H1 (cell line): ENCODE results near the gene GNAL. TPM values are rescaled to one million over a fixed set of nuclear protein-coding genes. Genes with fewer than 3 reads are reported as not detected.

Experiments used
- CTBP2 ChIP-seq: IDR thresholded peaks from 2 replicates; pipeline ENCODE4 v1.7.0; 2011; ENCODE audit warnings: borderline replicate concordance, mild to moderate bottlenecking, moderate library complexity, mixed read lengths, low read length; ENCODE audit not compliant: insufficient read depth, insufficient read length
- CTCF ChIP-seq, 3 experiments: IDR thresholded peaks; 1 replicate in 2 of 3; 2 replicates in 1 of 3; pipeline versions ENCODE4 v1.5.1 to v1.6.1; 2011; ENCODE audit warnings: low read length in 3 of 3, mild to moderate bottlenecking in 3 of 3, inconsistent platforms in 2 of 3, low read depth in 1 of 3, moderate library complexity in 1 of 3; ENCODE audit not compliant: insufficient read depth in 1 of 3; ENCODE audit errors: control extremely low read depth in 1 of 3
- TAF1 ChIP-seq: IDR thresholded peaks from 2 replicates; pipeline ENCODE4 v1.6.1; 2011; ENCODE audit warnings: mild to moderate bottlenecking, low read depth, low read length
- YY1 ChIP-seq: IDR thresholded peaks from 2 replicates; pipeline ENCODE4 v1.6.1; 2011; ENCODE audit warnings: low read depth, mild to moderate bottlenecking, low read length
- polyA plus RNA-seq, 7 experiments: library from polyadenylated mRNA; depleted of rRNA in 3 of 7; stranded (reverse) in 5 of 7; unstranded in 2 of 7; fragments of >200 nt in 5 of 7; fragments of 200-250 nt in 2 of 7; gene quantifications; 1 replicate in 5 of 7; 2 replicates in 1 of 7; 4 replicates in 1 of 7; pipeline versions ENCODE4 v1.2.1 to v1.2.3, GENCODE V29; 2011 to 2013; ENCODE audit warnings: missing spikeins in 2 of 7, mixed read lengths in 2 of 7
- total RNA-seq: library from RNA; stranded (reverse); fragmentation: NEBNext Ultra II Directional; extraction: Animal tissue kit (Norgen Biotek cat#: 25700); gene quantifications from 2 replicates; pipeline ENCODE4 v1.2.1, GENCODE V29; 2021

GNAL gene
- total and polyA plus RNA-seq, 2 of the 8 experiments (the other 6 are each of a cell fraction or from before 2014, with no cell fraction given): 13.2 to 18.3 TPM

- no peak for TF ChIP-seq CTBP2
- no peak for TF ChIP-seq CTCF (IDR thresholded peaks at IDR 0.05; ENCODE audit: control extremely low read depth in 1 of 3, insufficient read depth in 1 of 3, low read depth in 1 of 3, low read length in 3 of 3)
- TF ChIP-seq TAF1: no peak
- no peak for TF ChIP-seq YY1
- TF ChIP-seq, all 59 proteins: peak for 0
Observed at GRCh38 chr18:11700876-11701275, 11.8 kb downstream of the GNAL start (continued).
